Activated effector memory CD4-positive, alpha-beta T cell treated with anti-CD3 and anti-CD28 coated beads, Interleukin-2, amount 50 U/mL, for 16 hours (primary cell): ENCODE data around the gene NWD2.
"Not testable (repeated sequence)": the region's sequence is repeated elsewhere in the genome, so short reads cannot be mapped to it uniquely, and the experiment has no call there.

Source experiments
- DNase-seq: peaks from one replicate; pipeline ENCODE4 v3.0.0-alpha.2; 2020

NWD2 gene

GRCh38 chr4:37397505-37397904 lies 153.0 kb downstream of the NWD2 start:
- DNase-seq, result no peak

- DNase-seq, result no peak
Observed at GRCh38 chr4:37400241-37400881, 155.8 kb downstream of the NWD2 start.

GRCh38 chr4:37407938-37408826 lies 163.6 kb downstream of the NWD2 start:
- not testable (repeated sequence) for DNase-seq

- DNase-seq, result not testable (repeated sequence)
Observed at GRCh38 chr4:37413612-37414011, 169.1 kb downstream of the NWD2 start.

GRCh38 chr4:37415845-37416369 lies 171.4 kb downstream of the NWD2 start:
- DNase-seq, result no peak

- DNase-seq, result no peak
Observed at GRCh38 chr4:37421614-37422013, 177.1 kb downstream of the NWD2 start.

GRCh38 chr4:37422102-37422501 lies 177.6 kb downstream of the NWD2 start:
- no peak for DNase-seq

- DNase-seq, result no peak
Observed at GRCh38 chr4:37422638-37423037, 178.1 kb downstream of the NWD2 start.

GRCh38 chr4:37423310-37423709 lies 178.8 kb downstream of the NWD2 start:
- no peak for DNase-seq

- no peak for DNase-seq
Observed at GRCh38 chr4:37424753-37425152, 180.2 kb downstream of the NWD2 start.

- DNase-seq, result no peak
Observed at GRCh38 chr4:37425857-37426256, 181.3 kb downstream of the NWD2 start.

GRCh38 chr4:37427193-37427592 lies 182.7 kb downstream of the NWD2 start:
- no peak for DNase-seq

GRCh38 chr4:37429906-37430305 lies 185.4 kb downstream of the NWD2 start:
- no peak for DNase-seq

GRCh38 chr4:37430718-37431416 lies 186.3 kb downstream of the NWD2 start:
- DNase-seq, result no peak

- DNase-seq, result no peak
Observed at GRCh38 chr4:37431417-37431743, 186.8 kb downstream of the NWD2 start.

- DNase-seq, result no peak
Observed at GRCh38 chr4:37434469-37434868, 189.9 kb downstream of the NWD2 start.

- no peak for DNase-seq
Observed at GRCh38 chr4:37436546-37436945, 192.0 kb downstream of the NWD2 start.

- no peak for DNase-seq
Observed at GRCh38 chr4:37437163-37437562, 192.6 kb downstream of the NWD2 start.

GRCh38 chr4:37438564-37439279 lies 194.2 kb downstream of the NWD2 start:
- no peak for DNase-seq

- DNase-seq, result no peak
Observed at GRCh38 chr4:37439809-37440474, 195.4 kb downstream of the NWD2 start.

- DNase-seq, result no peak
Observed at GRCh38 chr4:37440501-37440900, 196.0 kb downstream of the NWD2 start.
